B cell (primary cell): ENCODE measurements around the gene IFNAR2. TPM values are rescaled to one million over a fixed set of nuclear protein-coding genes. Genes with fewer than 3 reads are reported as not detected.

Experiments used
- ATAC-seq: fragments of 200-7000 bp; cut with Tn5 transposase; one replicate; pipeline ENCODE4 v1.10.0; 2021; ENCODE audit warnings: low read depth, mild to moderate bottlenecking, moderate number of reproducible peaks, moderate library complexity
- CTCF ChIA-PET: fragments of 350-600 bp; sonication (Branson Sonifier 250); formaldehyde crosslinking; loops from one replicate; lab custom pipeline; 2021; ENCODE audit warnings: antibody characterized with exemption, inconsistent platforms; lab: Charles Lee
- POLR2A ChIA-PET: fragments of 350-600 bp; sonication (Branson Sonifier 250); formaldehyde crosslinking; loops from one replicate; lab custom pipeline; 2021; ENCODE audit warnings: antibody characterized with exemption; lab: Charles Lee
- DNase-seq: peaks from one replicate; pipeline ENCODE4 v3.0.0; 2013
- H2AFZ ChIP-seq: 2 replicates; pipeline ENCODE4 v1.6.1; 2012; ENCODE audit warnings: mild to moderate bottlenecking, low read depth, low read length; ENCODE audit not compliant: insufficient read depth, poor library complexity, severe bottlenecking
- H3K27ac ChIP-seq, 2 donors: 1 replicate in 1 of 2; 2 replicates in 1 of 2; pipeline ENCODE4 v1.5.1; 2012 to 2013; ENCODE audit warnings: low read length in 2 of 2, mild to moderate bottlenecking in 2 of 2, moderate library complexity in 1 of 2
- H3K27me3 ChIP-seq, 4 experiments: fragments of 200-600 bp in 1 of 4; sonication (generic) in 1 of 4; replicated peaks in 1 of 4; 1 replicate in 2 of 4; 2 replicates in 2 of 4; pipeline versions ENCODE4 v1.6.1 to v1.7.0; 2013 to 2016; ENCODE audit warnings: low read length in 3 of 4, mild to moderate bottlenecking in 2 of 4, mixed read lengths in 1 of 4, moderate library complexity in 1 of 4; ENCODE audit not compliant: insufficient read depth in 4 of 4, control insufficient read depth in 3 of 4; ENCODE audit errors: control extremely low read depth in 1 of 4
- H3K36me3 ChIP-seq, 2 experiments: replicated peaks in 1 of 2; 1 replicate in 1 of 2; 2 replicates in 1 of 2; pipeline versions ENCODE4 v1.6.1 to v1.7.1; 2013; ENCODE audit warnings: low read length in 1 of 2; ENCODE audit not compliant: insufficient read depth in 2 of 2, control insufficient read depth in 1 of 2; ENCODE audit errors: control extremely low read depth in 1 of 2, extremely low read depth in 1 of 2
- H3K4me1 ChIP-seq, 2 donors: fragments of 200-600 bp in 1 of 2; sonication (generic) in 1 of 2; 1 replicate in 1 of 2; 2 replicates in 1 of 2; pipeline versions ENCODE4 v1.5.1 to v1.6.1; 2013 to 2017; ENCODE audit warnings: low read length in 2 of 2; ENCODE audit not compliant: control insufficient read depth in 2 of 2, insufficient read depth in 2 of 2
- H3K4me2 ChIP-seq: replicated peaks from 2 replicates; pipeline ENCODE3; 2012; ENCODE audit warnings: mild to moderate bottlenecking, low read depth, low read length; ENCODE audit not compliant: poor library complexity, severe bottlenecking
- H3K4me3 ChIP-seq, 5 experiments: fragments of 200-600 bp in 1 of 5; sonication (generic) in 1 of 5; 1 replicate in 3 of 5; 2 replicates in 2 of 5; pipeline versions ENCODE4 v1.5.1 to v1.7.0; 2011 to 2016; ENCODE audit warnings: low read length in 4 of 5, mild to moderate bottlenecking in 4 of 5, low read depth in 2 of 5, control low read depth in 1 of 5, moderate library complexity in 1 of 5; ENCODE audit not compliant: insufficient read depth in 1 of 5; ENCODE audit errors: control extremely low read depth in 1 of 5, extremely low read depth in 1 of 5
- H3K79me2 ChIP-seq: fragments of 200-600 bp; sonication (generic); one replicate; pipeline ENCODE4 v1.6.0; 2016; ENCODE audit warnings: low read length; ENCODE audit not compliant: control insufficient read depth, insufficient read depth
- H3K9ac ChIP-seq: fragments of 200-600 bp; sonication (generic); 2 replicates; pipeline ENCODE4 v1.6.1; 2017; ENCODE audit warnings: mild to moderate bottlenecking, low read length, moderate library complexity
- H3K9me3 ChIP-seq, 3 donors: one replicate each; pipeline versions ENCODE4 v1.6.1 to v1.7.1; 2013; ENCODE audit warnings: low read length in 2 of 3; ENCODE audit not compliant: control insufficient read depth in 2 of 3, insufficient read depth in 1 of 3; ENCODE audit errors: control extremely low read depth in 1 of 3
- H4K20me1 ChIP-seq: 2 replicates; pipeline ENCODE4 v1.6.0; 2012; ENCODE audit warnings: mild to moderate bottlenecking, low read length; ENCODE audit not compliant: insufficient read depth, control insufficient read depth, poor library complexity, severe bottlenecking
- H3K27ac Mint-ChIP-seq: one replicate; pipeline ENCODE4 v1.8.0; 2021; ENCODE audit warnings: mixed read lengths
- H3K27me3 Mint-ChIP-seq: one replicate; pipeline ENCODE4 v1.8.0; 2021; ENCODE audit warnings: mixed read lengths
- H3K4me1 Mint-ChIP-seq: one replicate; pipeline ENCODE4 v1.8.0; 2021; ENCODE audit warnings: mixed read lengths
- H3K4me3 Mint-ChIP-seq: one replicate; pipeline ENCODE4 v1.8.0; 2021; ENCODE audit warnings: mixed read lengths
- H3K9me3 Mint-ChIP-seq: one replicate; pipeline ENCODE4 v1.8.0; 2022; ENCODE audit warnings: mixed read lengths; ENCODE audit not compliant: insufficient read depth
- EZH2 ChIP-seq: IDR thresholded peaks from 2 replicates; pipeline ENCODE4 v1.6.1; 2012; ENCODE audit warnings: borderline replicate concordance, low read depth, mild to moderate bottlenecking, moderate library complexity, low read length; ENCODE audit not compliant: insufficient read depth, poor library complexity, severe bottlenecking
- WGBS: methylation state at CpG from one replicate; pipeline ENCODE4 v1.1.5; 2013; ENCODE audit warnings: missing lambda C conversion rate; ENCODE audit not compliant: insufficient coverage; 5-methylcytosine and 5-hydroxymethylcytosine counted together
- intact Hi-C: fragments of 100-400 bp; cut with micrococcal nuclease; formaldehyde crosslinking; loops from one replicate; pipeline ENCODE4 v1.10.0; 2022
- polyA plus RNA-seq: library from polyadenylated mRNA; depleted of rRNA; stranded (reverse); fragments of >200 nt; gene quantifications from 2 replicates; pipeline ENCODE4 v1.2.3, GENCODE V29; 2012
- total RNA-seq, 2 donors: library from RNA; stranded (reverse); fragments of 120-200 nt in 1 of 2; gene quantifications; 1 replicate in 1 of 2; 2 replicates in 1 of 2; pipeline versions ENCODE4 v1.2.3 to v1.2.4, GENCODE V29; 2013 to 2022
- TF ChIP-seq, protein P1 (sequence below): fragments of 200-600 bp; IDR thresholded peaks from one replicate; pipeline ENCODE4 v1.8.0; 2022; ENCODE audit warnings: antibody characterized with exemption, mild to moderate bottlenecking

Gene IFNAR2
- total and polyA plus RNA-seq, 2 donors (not counting 1 experiment from before 2014, with no cell fraction given): 33.0 to 45.0 TPM

- no peak for DNase-seq
- no peaks in the 10 kb centered on the region for H3K27me3 ChIP-seq
- no peaks in the 10 kb centered on the region for H3K9me3 ChIP-seq
- Mint-ChIP-seq H3K27me3 (no peaks in the 10 kb centered on the region), H3K4me1 (peaks cover 64% of the 10 kb centered on the region), H3K9me3 (peaks cover 4% of the 10 kb centered on the region), H3K27ac (peak overlapping the region; percentile 62), H3K4me3 (peak overlapping the region; percentile 15)
- H3K27ac ChIP-seq: peak overlapping the region in 1 of 2 donors; percentile 53
- H4K20me1 ChIP-seq: no peaks in the 10 kb centered on the region
- H3K79me2 ChIP-seq: peaks cover 3% of the 10 kb centered on the region
- peaks cover 65 to 80% of the 10 kb centered on the region in 2 donors for H3K4me1 ChIP-seq
- H3K36me3 ChIP-seq: no peaks in the 10 kb centered on the region
- peak overlapping the region; percentile 27 for H3K4me2 ChIP-seq
- ChIA-PET CTCF (no interaction called here), POLR2A (interaction anchor here (0.6 kb wide), 1 partner anchor 26 kb away, joined by 7 read pairs; no protein-coding TSS in a partner anchor)
- no peak for ATAC-seq
- 28% methylated on average over 6 of the region's 8 CpGs for WGBS
- intact Hi-C loops: no loop called here
- H2AFZ ChIP-seq: peak overlapping the region; percentile 69
- no peak overlapping the region for H3K4me3 ChIP-seq
- no peak overlapping the region for H3K9ac ChIP-seq
- TF ChIP-seq, protein P1, sequence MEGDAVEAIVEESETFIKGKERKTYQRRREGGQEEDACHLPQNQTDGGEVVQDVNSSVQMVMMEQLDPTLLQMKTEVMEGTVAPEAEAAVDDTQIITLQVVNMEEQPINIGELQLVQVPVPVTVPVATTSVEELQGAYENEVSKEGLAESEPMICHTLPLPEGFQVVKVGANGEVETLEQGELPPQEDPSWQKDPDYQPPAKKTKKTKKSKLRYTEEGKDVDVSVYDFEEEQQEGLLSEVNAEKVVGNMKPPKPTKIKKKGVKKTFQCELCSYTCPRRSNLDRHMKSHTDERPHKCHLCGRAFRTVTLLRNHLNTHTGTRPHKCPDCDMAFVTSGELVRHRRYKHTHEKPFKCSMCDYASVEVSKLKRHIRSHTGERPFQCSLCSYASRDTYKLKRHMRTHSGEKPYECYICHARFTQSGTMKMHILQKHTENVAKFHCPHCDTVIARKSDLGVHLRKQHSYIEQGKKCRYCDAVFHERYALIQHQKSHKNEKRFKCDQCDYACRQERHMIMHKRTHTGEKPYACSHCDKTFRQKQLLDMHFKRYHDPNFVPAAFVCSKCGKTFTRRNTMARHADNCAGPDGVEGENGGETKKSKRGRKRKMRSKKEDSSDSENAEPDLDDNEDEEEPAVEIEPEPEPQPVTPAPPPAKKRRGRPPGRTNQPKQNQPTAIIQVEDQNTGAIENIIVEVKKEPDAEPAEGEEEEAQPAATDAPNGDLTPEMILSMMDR: no peak
- TF ChIP-seq EZH2: no peak
Measured at GRCh38 chr21:33212159-33212851, 17.4 kb upstream of the IFNAR2 start.

DNA sequence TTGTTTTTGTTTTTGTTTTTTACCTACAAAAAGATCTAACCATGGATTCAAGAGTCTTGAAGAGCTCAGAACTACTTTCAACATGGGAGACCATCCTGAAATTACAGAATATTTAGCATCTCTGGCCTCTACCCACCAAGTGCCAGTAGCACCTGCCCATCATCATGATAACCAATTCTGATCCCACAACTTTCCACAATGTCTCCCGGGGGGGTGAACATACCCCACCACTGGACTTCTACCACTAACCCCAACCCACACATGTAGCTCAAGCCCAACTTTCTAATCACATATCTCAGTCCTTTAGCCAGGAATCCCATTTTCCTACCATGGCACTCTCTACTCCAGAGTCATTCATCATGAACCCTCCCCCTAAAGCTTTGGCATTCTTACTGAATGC is 15.7 kb upstream of the IFNAR2 start:
- Histone ChIP-seq H3K4me1 (peaks cover 51 to 69% of the 10 kb centered on the region in 2 donors), H3K9ac (no peak overlapping the region), H3K9me3 (no peaks in the 10 kb centered on the region), H3K27me3 (no peaks in the 10 kb centered on the region), H3K79me2 (peaks cover 3% of the 10 kb centered on the region), H2AFZ (no peak overlapping the region), H3K4me3 (no peak overlapping the region), H3K4me2 (no peak overlapping the region), H3K27ac (peak overlapping the region in 1 of 2 donors; percentile 91), H3K36me3 (no peaks in the 10 kb centered on the region), H4K20me1 (no peaks in the 10 kb centered on the region)
- intact Hi-C loops: no loop called here
- H3K4me1 Mint-ChIP-seq: peaks cover 60% of the 10 kb centered on the region
- DNase-seq: no peak
- no peak for ATAC-seq
- WGBS: 89% methylated on average over 1 of the region's 1 CpG
- POLR2A ChIA-PET: interaction anchor here (0.7 to 1.0 kb wide), 3 partner anchors 9 to 84 kb away, joined by 5 to 7 read pairs (median 6); no protein-coding TSS in a partner anchor
- no peak for TF ChIP-seq EZH2
- TF ChIP-seq, protein P1: no peak
- H3K27me3 Mint-ChIP-seq: no peaks in the 10 kb centered on the region
- CTCF ChIA-PET: interaction anchor here (1.1 kb wide), 1 partner anchor 147 kb away, joined by 3 read pairs; no protein-coding TSS in a partner anchor
- no peaks in the 10 kb centered on the region for H3K9me3 Mint-ChIP-seq
- H3K4me3 Mint-ChIP-seq: peak overlapping the region; percentile 51
- H3K27ac Mint-ChIP-seq: peak overlapping the region; percentile 76
